Kidney glomerular epithelial cell (primary cell): ENCODE results near the gene DTWD1.
"Not testable (repeated sequence)": the region's sequence is repeated elsewhere in the genome, so short reads cannot be mapped to it uniquely, and the experiment has no call there.

ENCODE experiments used
- DNase-seq: peaks from one replicate; lab custom pipeline; 2025; lab: John Stamatoyannopoulos, UW

DTWD1 gene

GRCh38 chr15:49620658-49621368 lies at the start of gene DTWD1, which contains the start of gene FAM227B:
Gene DTWD1, plus strand, starts transcription at chr15:49621048. Its CDS starts 4,120 bp downstream, at chr15:49625168.
Gene FAM227B, minus strand, starts transcription at chr15:49620818. Its CDS starts 5,647 bp downstream, at chr15:49615171.
- DNase-seq: peak; percentile 95

GRCh38 chr15:49573421-49573820 lies 47.4 kb upstream of the DTWD1 start:
- no peak for DNase-seq

- no peak for DNase-seq
Observed at GRCh38 chr15:49589030-49589429, 31.8 kb upstream of the DTWD1 start.

- DNase-seq: not testable (repeated sequence)
Observed at GRCh38 chr15:49592829-49593316, 28.0 kb upstream of the DTWD1 start.

GRCh38 chr15:49604625-49605409 lies 16.0 kb upstream of the DTWD1 start:
- no peak for DNase-seq

GRCh38 chr15:49605588-49605987 lies 15.3 kb upstream of the DTWD1 start:
- no peak for DNase-seq

- no peak for DNase-seq
Observed at GRCh38 chr15:49606594-49606993, 14.3 kb upstream of the DTWD1 start.

- no peak for DNase-seq
Observed at GRCh38 chr15:49610157-49610918, 10.5 kb upstream of the DTWD1 start.

GRCh38 chr15:49612240-49612639 lies 8.6 kb upstream of the DTWD1 start:
- not testable (repeated sequence) for DNase-seq

- DNase-seq: no peak
Observed at GRCh38 chr15:49619226-49619625, 1.6 kb upstream of the DTWD1 start.

- DNase-seq: peak; percentile 45
Observed at GRCh38 chr15:49620199-49620598, 649 bp upstream of the DTWD1 start.

GRCh38 chr15:49621401-49621811 lies 558 bp downstream of the DTWD1 start:
- DNase-seq: no peak

GRCh38 chr15:49621887-49622286 lies 1.0 kb downstream of the DTWD1 start:
- no peak for DNase-seq

- no peak for DNase-seq
Observed at GRCh38 chr15:49622561-49622960, 1.7 kb downstream of the DTWD1 start.

GRCh38 chr15:49624056-49624455 lies 3.2 kb downstream of the DTWD1 start:
- no peak for DNase-seq

- no peak for DNase-seq
Observed at GRCh38 chr15:49625460-49626036, 4.7 kb downstream of the DTWD1 start.

GRCh38 chr15:49627407-49627877 lies 6.6 kb downstream of the DTWD1 start:
- DNase-seq: peak; percentile 80

GRCh38 chr15:49628379-49628778 lies 7.5 kb downstream of the DTWD1 start:
- no peak for DNase-seq

GRCh38 chr15:49637857-49638256 lies 17.0 kb downstream of the DTWD1 start:
- DNase-seq: no peak

- no peak for DNase-seq
Observed at GRCh38 chr15:49644364-49644794, 23.5 kb downstream of the DTWD1 start.

GRCh38 chr15:49645277-49645676 lies 24.4 kb downstream of the DTWD1 start:
- DNase-seq: no peak

- peak; percentile 94 for DNase-seq
Observed at GRCh38 chr15:49645941-49646340, 25.1 kb downstream of the DTWD1 start.
